Ramos (cell line): ENCODE measurements around the gene KMT2E.
"Not testable (repeated sequence)": the region's sequence is repeated elsewhere in the genome, so short reads cannot be mapped to it uniquely, and the experiment has no call there.

ENCODE experiments used
- in situ Hi-C: fragments of 300-500 bp; cut with MboI; formaldehyde crosslinking; loops from one replicate; pipeline ENCODE4 v1.14.3; 2022; ENCODE audit warnings: low sequenced_read_pairs; ENCODE audit not compliant: unreplicated experiment

Gene KMT2E

GRCh38 chr7:104981672-104982037, 32.4 kb upstream of the KMT2E start:
- in situ Hi-C loops = no loop called here

- in situ Hi-C loops = no loop called here
These were observed 31.5 kb upstream of the KMT2E start for GRCh38 chr7:104982308-104983075.

GRCh38 chr7:104983076-104983577, 30.9 kb upstream of the KMT2E start:
- in situ Hi-C loops = no loop called here

GRCh38 chr7:104983578-104984539, 30.1 kb upstream of the KMT2E start:
- in situ Hi-C loops = no loop called here

- in situ Hi-C loops = no loop called here
These were observed 29.3 kb upstream of the KMT2E start for GRCh38 chr7:104984585-104985258.

- in situ Hi-C loops = no loop called here
These were observed 28.8 kb upstream of the KMT2E start for GRCh38 chr7:104985259-104985617.

GRCh38 chr7:104986628-104987259, 27.3 kb upstream of the KMT2E start:
- in situ Hi-C loops = no loop called here

GRCh38 chr7:104987403-104987802, 26.6 kb upstream of the KMT2E start:
- in situ Hi-C loops = not testable (repeated sequence)

GRCh38 chr7:104990983-104991382, 23.0 kb upstream of the KMT2E start:
- in situ Hi-C loops = no loop called here

- in situ Hi-C loops = no loop called here
These were observed 21.7 kb upstream of the KMT2E start for GRCh38 chr7:104992306-104992705.

GRCh38 chr7:104993217-104993862, 20.7 kb upstream of the KMT2E start:
- in situ Hi-C loops = no loop called here

- in situ Hi-C loops = no loop called here
These were observed 15.8 kb upstream of the KMT2E start for GRCh38 chr7:104998040-104998752.

- in situ Hi-C loops = no loop called here
These were observed 13.8 kb upstream of the KMT2E start for GRCh38 chr7:105000200-105000599.

GRCh38 chr7:105000927-105001336, 13.1 kb upstream of the KMT2E start:
- in situ Hi-C loops = no loop called here

GRCh38 chr7:105001652-105002184, 12.3 kb upstream of the KMT2E start:
- in situ Hi-C loops = no loop called here

GRCh38 chr7:105003275-105003674, 10.7 kb upstream of the KMT2E start:
- in situ Hi-C loops = no loop called here

- in situ Hi-C loops = no loop called here
These were observed 10.0 kb upstream of the KMT2E start for GRCh38 chr7:105003872-105004510.

GRCh38 chr7:105005006-105005405, 9.0 kb upstream of the KMT2E start:
- in situ Hi-C loops = not testable (repeated sequence)
